Measurements from ENCODE around the gene MZF1. TPM values are rescaled to one million over a fixed set of nuclear protein-coding genes. Genes with fewer than 3 reads are reported as not detected.

MZF1 gene
- total RNA-seq, 1 experiment from 2014 or later: 33.0 TPM

- no peaks in the 10 kb centered on the region for H4K20me1 ChIP-seq (ENCODE audit: insufficient read depth)
- H3K36me3 ChIP-seq (ENCODE audit: control insufficient read depth in 1 of 2, insufficient read depth in 2 of 2, low read length in 2 of 2): peaks cover 0 to 4% of the 10 kb centered on the region in 2 experiments; a peak in 3 of 4 replicates
- H3K4me2 ChIP-seq (ENCODE audit: low read length): no peak overlapping the region
- no TSS peak for BruUV-seq (replicated peaks)
- no peak overlapping the region for H2AFZ ChIP-seq (ENCODE audit: low read depth, low read length, poor library complexity, severe bottlenecking)
- H3K9me2 ChIP-seq (ENCODE audit: insufficient read depth): no peaks in the 10 kb centered on the region
- intact Hi-C loops (cut with micrococcal nuclease): no loop called here
- H3K4me3 ChIP-seq (replicated peaks in 1 of 2; ENCODE audit: low read depth in 1 of 2, low read length in 2 of 2): no peak overlapping the region
- DNase-seq (ENCODE audit: low read depth, low spot score): no peak
- H3K27me3 ChIP-seq (ENCODE audit: insufficient read depth, low read length): no peaks in the 10 kb centered on the region
- TF ChIP-seq EZH2phosphoT487 (IDR thresholded peaks at IDR 0.05; ENCODE audit: borderline replicate concordance) (no peak), MAX (IDR thresholded peaks at IDR 0.05) (no peak), SP1 (IDR thresholded peaks at IDR 0.05; ENCODE audit: low read depth) (no peak), CBX3 (IDR thresholded peaks at IDR 0.05; ENCODE audit: low read depth) (no peak), EGR1 (IDR thresholded peaks at IDR 0.05; ENCODE audit: low read depth) (no peak), EZH2 (IDR thresholded peaks at IDR 0.05) (no peak), YY1 (IDR thresholded peaks at IDR 0.05; ENCODE audit: extremely low read depth, insufficient replicate concordance, low read depth, low read length) (no peak), RAD21 (IDR thresholded peaks at IDR 0.05; ENCODE audit: low read depth) (no peak), CEBPB (IDR thresholded peaks at IDR 0.05; ENCODE audit: low read depth) (no peak), JUND (IDR thresholded peaks at IDR 0.05) (no peak)
- H3K27ac ChIP-seq (ENCODE audit: low read depth, low read length): no peak overlapping the region
- peaks cover 3 to 20% of the 10 kb centered on the region in 2 experiments; a peak in 3 of 4 replicates for H3K4me1 ChIP-seq (ENCODE audit: control insufficient read depth in 1 of 2, insufficient read depth in 2 of 2, low read length in 2 of 2)
- H3K9me3 ChIP-seq (ENCODE audit: control insufficient read depth in 1 of 2, insufficient read depth in 1 of 2, low read depth in 1 of 2, low read length in 2 of 2): no peaks in the 10 kb centered on the region
- POLR2A ChIA-PET: no interaction called here
- RAD21 ChIA-PET (ENCODE audit: low non-redundant PET in 1 of 2, low total read pairs in 2 of 2, uncharacterized antibody in 2 of 2, unreplicated experiment in 2 of 2): no interaction called here
- no peak overlapping the region for H3K9ac ChIP-seq (ENCODE audit: low read length)
- peaks cover 8% of the 10 kb centered on the region for H3K79me2 ChIP-seq (ENCODE audit: insufficient read depth, low read length)
- CTCF ChIA-PET: interaction anchor here (1.0 kb wide), 1 partner anchor 66 kb away, joined by 5 read pairs; no protein-coding TSS in a partner anchor
- ATAC-seq: no peak
Measured at GRCh38 chr19:58579473-58580142, 6.5 kb upstream of the MZF1 start.

All from HCT116 (cell line).